Tibial artery (tissue), 4 donors: Measurements from ENCODE around the gene AGAP1.

Source experiments
- DNase-seq, 2 donors: peaks; one replicate each; pipeline ENCODE4 v3.0.0-alpha.2; 2019
- H3K27ac ChIP-seq, 2 donors: fragments of 200-600 bp; sonication (generic) in 1 of 2; 1 replicate in 1 of 2; 2 replicates in 1 of 2; pipeline ENCODE4 v1.5.1; 2018 to 2019; ENCODE audit warnings: mild to moderate bottlenecking in 1 of 2
- H3K27me3 ChIP-seq, 2 donors: fragments of 200-600 bp; sonication (generic) in 1 of 2; one replicate each; pipeline versions ENCODE4 v1.5.1 to v1.6.0; 2016 to 2019
- H3K36me3 ChIP-seq, 3 donors: fragments of 200-600 bp; sonication (generic) in 2 of 3; one replicate each; pipeline ENCODE4 v1.5.1; 2016 to 2019; ENCODE audit warnings: mild to moderate bottlenecking in 2 of 3
- H3K4me1 ChIP-seq, 4 donors: fragments of 200-600 bp; sonication (generic) in 2 of 4; 1 replicate in 3 of 4; 2 replicates in 1 of 4; pipeline ENCODE4 v1.5.1; 2016 to 2019
- H3K4me3 ChIP-seq, 2 donors: fragments of 200-600 bp; sonication (generic) in 1 of 2; 1 replicate in 1 of 2; 2 replicates in 1 of 2; pipeline ENCODE4 v1.5.1; 2018 to 2019; ENCODE audit warnings: mild to moderate bottlenecking in 2 of 2
- H3K9me3 ChIP-seq, 3 donors: fragments of 200-600 bp; sonication (generic) in 1 of 3; one replicate each; pipeline ENCODE4 v1.5.1; 2016 to 2019
- CTCF ChIP-seq, 2 experiments: fragments of 200-600 bp in 1 of 2; fragments of 450-650 bp in 1 of 2; IDR thresholded peaks; one replicate each; pipeline ENCODE4 v1.5.1; 2017 to 2019; ENCODE audit warnings: antibody characterized with exemption in 2 of 2, mild to moderate bottlenecking in 1 of 2, moderate library complexity in 1 of 2
- intact Hi-C: fragments of 100-400 bp; cut with DNase I; formaldehyde crosslinking; loops from one replicate; pipeline ENCODE4 v1.15.0; 2023; ENCODE audit warnings: low total_unique reads

AGAP1 gene

GRCh38 chr2:235678712-235679111 is 184.9 kb downstream of the AGAP1 start:
- Histone ChIP-seq H3K4me3 (no peak overlapping the region), H3K27me3 (no peaks in the 10 kb centered on the region), H3K27ac (no peak overlapping the region), H3K9me3 (no peaks in the 10 kb centered on the region), H3K36me3 (no peaks in the 10 kb centered on the region), H3K4me1 (peaks cover 0 to 6% (median 3%) of the 10 kb centered on the region in 4 donors)
- no peak for TF ChIP-seq CTCF (IDR thresholded peaks at IDR 0.05)
- DNase-seq: no peak
- intact Hi-C loops: no loop called here

GRCh38 chr2:235679471-235679870 is 185.6 kb downstream of the AGAP1 start:
- Histone ChIP-seq H3K9me3 (no peaks in the 10 kb centered on the region), H3K27me3 (no peaks in the 10 kb centered on the region), H3K27ac (no peak overlapping the region), H3K4me3 (no peak overlapping the region), H3K36me3 (no peaks in the 10 kb centered on the region), H3K4me1 (peaks cover 0 to 6% (median 3%) of the 10 kb centered on the region in 4 donors)
- intact Hi-C loops: no loop called here
- no peak for TF ChIP-seq CTCF (IDR thresholded peaks at IDR 0.05)
- DNase-seq: no peak

- peaks cover 0 to 10% (median 0%) of the 10 kb centered on the region in 4 donors for H3K4me1 ChIP-seq
- no peaks in the 10 kb centered on the region for H3K36me3 ChIP-seq
- intact Hi-C loops: no loop called here
- no peak overlapping the region for H3K4me3 ChIP-seq
- no peaks in the 10 kb centered on the region for H3K27me3 ChIP-seq
- H3K27ac ChIP-seq: no peak overlapping the region
- H3K9me3 ChIP-seq: no peaks in the 10 kb centered on the region
- DNase-seq: peak in 1 of 2 donors; percentile 57
- no peak for TF ChIP-seq CTCF (IDR thresholded peaks at IDR 0.05)
These were observed 191.3 kb downstream of the AGAP1 start for GRCh38 chr2:235685024-235685721.

GRCh38 chr2:235688511-235689426 is 194.9 kb downstream of the AGAP1 start:
- DNase-seq: peak in 1 of 2 donors; percentile 37
- no peak for TF ChIP-seq CTCF (IDR thresholded peaks at IDR 0.05)
- intact Hi-C loops: no loop called here
- Histone ChIP-seq H3K36me3 (no peaks in the 10 kb centered on the region), H3K4me1 (peaks cover 0 to 11% (median 0%) of the 10 kb centered on the region in 4 donors), H3K27me3 (no peaks in the 10 kb centered on the region), H3K27ac (no peak overlapping the region), H3K4me3 (no peak overlapping the region), H3K9me3 (no peaks in the 10 kb centered on the region)

GRCh38 chr2:235689427-235689853 is 195.6 kb downstream of the AGAP1 start:
- H3K27ac ChIP-seq: no peak overlapping the region
- H3K4me3 ChIP-seq: no peak overlapping the region
- H3K4me1 ChIP-seq: peaks cover 0 to 11% (median 0%) of the 10 kb centered on the region in 4 donors
- intact Hi-C loops: no loop called here
- no peaks in the 10 kb centered on the region for H3K36me3 ChIP-seq
- DNase-seq: no peak
- no peak for TF ChIP-seq CTCF (IDR thresholded peaks at IDR 0.05)
- no peaks in the 10 kb centered on the region for H3K27me3 ChIP-seq
- H3K9me3 ChIP-seq: no peaks in the 10 kb centered on the region
